Measurements from ENCODE around the gene LYSMD2. TPM values are rescaled to one million over a fixed set of nuclear protein-coding genes. Genes with fewer than 3 reads are reported as not detected.

LYSMD2 gene
- total and polyA plus RNA-seq, 2 donors from 2014 or later: 11.7 to 21.5 TPM

DNA sequence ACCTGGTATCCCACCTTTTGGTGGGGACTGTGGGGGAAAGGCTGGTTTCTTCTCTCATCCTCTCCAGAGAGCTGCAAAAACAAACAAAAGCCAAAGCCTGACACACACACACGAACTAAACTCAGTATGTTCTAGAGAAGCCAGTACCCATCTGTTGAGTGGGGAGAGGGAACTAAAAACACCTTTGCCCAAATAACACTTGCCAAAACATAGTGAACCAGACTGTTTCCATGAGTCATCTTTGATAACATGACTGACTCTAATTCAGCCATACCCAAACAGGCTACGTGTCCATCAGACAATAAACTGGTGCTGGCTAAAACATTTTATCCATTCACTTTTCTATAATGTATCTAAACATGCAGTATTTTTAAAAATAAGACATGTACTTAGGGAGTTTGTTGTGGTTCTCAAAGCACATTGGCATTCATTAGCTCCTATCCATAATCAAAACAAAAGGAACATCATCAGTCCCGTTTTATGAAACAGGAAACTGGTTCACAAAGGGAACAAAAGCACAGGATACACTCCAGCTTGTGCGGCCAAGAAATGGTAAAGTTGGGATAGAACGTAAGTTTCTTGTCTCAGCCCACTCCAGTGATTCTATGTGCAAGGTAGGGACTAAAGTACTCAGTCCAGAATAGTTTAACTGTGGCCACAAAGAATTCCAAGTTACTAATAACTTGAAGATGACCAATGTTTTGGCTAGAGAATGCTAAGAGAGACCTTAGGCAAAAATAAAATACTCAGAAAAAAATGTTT, 16.1 kb downstream of the LYSMD2 start:
- FAIRE-seq (no peak), DNase-seq (no peak)
- TF ChIP-seq, protein P1, sequence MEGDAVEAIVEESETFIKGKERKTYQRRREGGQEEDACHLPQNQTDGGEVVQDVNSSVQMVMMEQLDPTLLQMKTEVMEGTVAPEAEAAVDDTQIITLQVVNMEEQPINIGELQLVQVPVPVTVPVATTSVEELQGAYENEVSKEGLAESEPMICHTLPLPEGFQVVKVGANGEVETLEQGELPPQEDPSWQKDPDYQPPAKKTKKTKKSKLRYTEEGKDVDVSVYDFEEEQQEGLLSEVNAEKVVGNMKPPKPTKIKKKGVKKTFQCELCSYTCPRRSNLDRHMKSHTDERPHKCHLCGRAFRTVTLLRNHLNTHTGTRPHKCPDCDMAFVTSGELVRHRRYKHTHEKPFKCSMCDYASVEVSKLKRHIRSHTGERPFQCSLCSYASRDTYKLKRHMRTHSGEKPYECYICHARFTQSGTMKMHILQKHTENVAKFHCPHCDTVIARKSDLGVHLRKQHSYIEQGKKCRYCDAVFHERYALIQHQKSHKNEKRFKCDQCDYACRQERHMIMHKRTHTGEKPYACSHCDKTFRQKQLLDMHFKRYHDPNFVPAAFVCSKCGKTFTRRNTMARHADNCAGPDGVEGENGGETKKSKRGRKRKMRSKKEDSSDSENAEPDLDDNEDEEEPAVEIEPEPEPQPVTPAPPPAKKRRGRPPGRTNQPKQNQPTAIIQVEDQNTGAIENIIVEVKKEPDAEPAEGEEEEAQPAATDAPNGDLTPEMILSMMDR (IDR thresholded peaks at IDR 0.05; ENCODE audit: borderline replicate concordance, extremely low read depth, insufficient read depth): no peak
- Histone ChIP-seq H3K27ac (ENCODE audit: low read depth in 2 of 2, low read length in 2 of 2) (no peak overlapping the region), H3K9me3 (ENCODE audit: control insufficient read depth in 2 of 3, insufficient read depth in 1 of 3, low read length in 3 of 3) (no peaks in the 10 kb centered on the region), H3K36me3 (ENCODE audit: control insufficient read depth in 2 of 3, insufficient read depth in 3 of 3, low read length in 3 of 3) (peaks cover 0 to 3% (median 2%) of the 10 kb centered on the region in 3 donors), H3K9ac (ENCODE audit: low read length in 3 of 3) (no peak overlapping the region), H3K27me3 (ENCODE audit: control insufficient read depth, insufficient read depth, low read length) (no peaks in the 10 kb centered on the region), H3K4me1 (ENCODE audit: control insufficient read depth in 2 of 3, insufficient read depth in 2 of 3, low read depth in 1 of 3, low read length in 3 of 3) (peaks cover 0 to 2% (median 0%) of the 10 kb centered on the region in 3 donors), H3K4me3 (ENCODE audit: low read length in 3 of 3) (no peak overlapping the region)
- intact Hi-C loops (cut with DNase I): no loop called here

DNA sequence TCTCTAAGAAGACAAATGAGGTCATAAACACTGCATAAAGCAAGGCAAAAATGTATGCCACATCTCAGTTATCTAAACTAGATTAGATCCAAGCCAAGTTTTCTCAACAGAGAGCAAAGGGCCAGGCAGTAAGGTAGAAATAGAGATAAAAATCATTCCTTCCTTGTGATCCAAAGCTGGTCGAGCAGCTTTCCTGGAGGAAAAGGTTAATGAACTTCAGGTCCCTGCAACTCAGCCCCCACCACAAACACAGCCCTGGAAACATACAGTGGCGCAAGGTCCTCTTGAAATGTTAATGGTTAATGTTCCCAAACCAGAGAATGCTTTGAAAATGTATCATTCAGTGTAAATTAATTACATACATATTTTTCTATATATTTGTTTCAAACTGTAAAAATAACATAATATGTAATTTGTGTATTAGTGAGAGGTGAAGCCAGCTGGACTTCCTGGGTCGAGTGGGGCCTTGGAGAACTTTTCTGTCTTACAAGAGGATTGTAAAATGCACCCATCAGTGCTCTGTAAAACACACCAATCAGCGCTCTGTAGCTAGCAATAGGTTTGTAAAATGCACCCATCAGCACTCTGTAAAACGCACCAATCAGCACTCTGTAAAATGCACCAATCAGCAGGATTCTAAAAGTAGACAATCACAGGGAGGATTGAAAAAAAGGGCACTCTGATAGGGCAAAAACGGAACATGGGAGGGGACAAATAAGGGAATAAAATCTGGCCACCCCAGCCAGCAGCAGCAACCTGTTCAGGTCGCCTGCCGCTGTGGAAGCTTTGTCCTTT, 17.1 kb downstream of the LYSMD2 start:
- FAIRE-seq (no peak), DNase-seq (peak in 2 of 5 donors; percentile 5 to 9)
- Histone ChIP-seq H3K27ac (ENCODE audit: low read depth in 2 of 2, low read length in 2 of 2) (no peak overlapping the region), H3K9ac (ENCODE audit: low read length in 3 of 3) (no peak overlapping the region), H3K4me3 (ENCODE audit: low read length in 3 of 3) (no peak overlapping the region), H3K9me3 (ENCODE audit: control insufficient read depth in 2 of 3, insufficient read depth in 1 of 3, low read length in 3 of 3) (no peaks in the 10 kb centered on the region), H3K4me1 (ENCODE audit: control insufficient read depth in 2 of 3, insufficient read depth in 2 of 3, low read depth in 1 of 3, low read length in 3 of 3) (no peaks in the 10 kb centered on the region), H3K36me3 (ENCODE audit: control insufficient read depth in 2 of 3, insufficient read depth in 3 of 3, low read length in 3 of 3) (peaks cover 0 to 3% (median 2%) of the 10 kb centered on the region in 3 donors), H3K27me3 (ENCODE audit: control insufficient read depth, insufficient read depth, low read length) (no peaks in the 10 kb centered on the region)
- intact Hi-C loops (cut with DNase I): no loop called here
- TF ChIP-seq, protein P1 (IDR thresholded peaks at IDR 0.05; ENCODE audit: borderline replicate concordance, extremely low read depth, insufficient read depth): no peak

DNA sequence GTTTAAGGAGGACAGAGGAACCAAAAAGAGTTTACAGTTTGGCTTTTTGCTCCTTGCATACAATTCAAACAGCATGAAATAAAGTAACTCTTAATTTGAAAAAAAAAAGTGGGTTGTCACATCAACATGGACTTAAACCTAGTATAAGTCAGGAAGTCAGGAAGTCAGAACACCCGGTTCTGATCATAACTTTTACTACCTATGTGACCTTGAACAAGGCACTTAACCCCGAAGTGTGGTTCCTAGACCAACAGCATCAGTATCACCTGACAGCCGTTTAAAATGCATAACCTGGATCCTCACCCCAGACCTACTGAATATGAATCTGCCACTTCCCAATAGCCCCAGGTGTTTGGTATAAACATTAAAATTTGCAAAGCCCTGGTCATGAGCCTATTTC, 18.7 kb downstream of the LYSMD2 start:
- Histone ChIP-seq H3K27ac (ENCODE audit: low read depth in 2 of 2, low read length in 2 of 2) (no peak overlapping the region), H3K4me1 (ENCODE audit: control insufficient read depth in 2 of 3, insufficient read depth in 2 of 3, low read depth in 1 of 3, low read length in 3 of 3) (no peaks in the 10 kb centered on the region), H3K27me3 (ENCODE audit: control insufficient read depth, insufficient read depth, low read length) (no peaks in the 10 kb centered on the region), H3K9ac (ENCODE audit: low read length in 3 of 3) (no peak overlapping the region), H3K4me3 (ENCODE audit: low read length in 3 of 3) (no peak overlapping the region), H3K36me3 (ENCODE audit: control insufficient read depth in 2 of 3, insufficient read depth in 3 of 3, low read length in 3 of 3) (peaks cover 0 to 2% (median 0%) of the 10 kb centered on the region in 3 donors), H3K9me3 (ENCODE audit: control insufficient read depth in 2 of 3, insufficient read depth in 1 of 3, low read length in 3 of 3) (no peaks in the 10 kb centered on the region)
- no peak for DNase-seq
- no peak for FAIRE-seq
- intact Hi-C loops (cut with DNase I): no loop called here
- TF ChIP-seq, protein P1 (IDR thresholded peaks at IDR 0.05; ENCODE audit: borderline replicate concordance, extremely low read depth, insufficient read depth): no peak
